Dedifferentiated amniotic fluid mesenchymal stem cell (primary cell): ENCODE measurements around the gene SPG7.
"Not testable (repeated sequence)": the region's sequence is repeated elsewhere in the genome, so short reads cannot be mapped to it uniquely, and the experiment has no call there.

Source experiments
- DNase-seq: peaks from one replicate; pipeline ENCODE4 v3.0.0-alpha.2; 2016; ENCODE audit errors: extremely low spot score

The SPG7 gene

GRCh38 chr16:89564476-89565255 lies 56.5 kb downstream of the SPG7 start:
- no peak for DNase-seq

GRCh38 chr16:89565256-89565505 lies 57.0 kb downstream of the SPG7 start:
- DNase-seq: no peak

- DNase-seq: no peak
Observed at GRCh38 chr16:89565506-89566372, 57.5 kb downstream of the SPG7 start.

GRCh38 chr16:89567656-89568594 lies 59.7 kb downstream of the SPG7 start:
- DNase-seq: no peak

GRCh38 chr16:89569506-89570341 lies 61.5 kb downstream of the SPG7 start:
- no peak for DNase-seq

- DNase-seq: no peak
Observed at GRCh38 chr16:89570342-89570923, 62.2 kb downstream of the SPG7 start.

- not testable (repeated sequence) for DNase-seq
Observed at GRCh38 chr16:89570983-89571598, 62.9 kb downstream of the SPG7 start.

- no peak for DNase-seq
Observed at GRCh38 chr16:89571636-89572035, 63.4 kb downstream of the SPG7 start.

- DNase-seq: no peak
Observed at GRCh38 chr16:89572073-89572484, 63.9 kb downstream of the SPG7 start.

GRCh38 chr16:89572485-89573205 lies 64.4 kb downstream of the SPG7 start:
- DNase-seq: no peak

- DNase-seq: no peak
Observed at GRCh38 chr16:89573826-89574680, 65.8 kb downstream of the SPG7 start.

- peak; percentile 40 for DNase-seq
Observed at GRCh38 chr16:89574681-89575246, 66.6 kb downstream of the SPG7 start.

GRCh38 chr16:89575247-89576152 lies 67.3 kb downstream of the SPG7 start, which contains the start of gene CPNE7:
TSS of gene CPNE7 (plus strand) at chr16:89575758. CDS start at chr16:89575898, 140 bp downstream.
- DNase-seq: no peak

GRCh38 chr16:89576153-89577054 lies 68.2 kb downstream of the SPG7 start:
- DNase-seq: no peak

GRCh38 chr16:89577055-89577759 lies 69.0 kb downstream of the SPG7 start:
- no peak for DNase-seq
